Umbilical cord (tissue), 2 donors: Measurements from ENCODE around the gene KCNQ5. TPM values are rescaled to one million over a fixed set of nuclear protein-coding genes. Genes with fewer than 3 reads are reported as not detected.

Experiments
- DNase-seq: peaks from one replicate; pipeline ENCODE4 v3.0.0-alpha.2; 2015; ENCODE audit warnings: low spot score
- total RNA-seq: library from RNA; depleted of rRNA; stranded (reverse); fragments of >200 nt; gene quantifications from one replicate; pipeline ENCODE4 v1.2.3, GENCODE V29; 2014; ENCODE audit warnings: low replicate concordance; ENCODE audit not compliant: insufficient read depth

Gene KCNQ5
- total RNA-seq, 1 donor from 2014 or later: 28.2 TPM

DNA sequence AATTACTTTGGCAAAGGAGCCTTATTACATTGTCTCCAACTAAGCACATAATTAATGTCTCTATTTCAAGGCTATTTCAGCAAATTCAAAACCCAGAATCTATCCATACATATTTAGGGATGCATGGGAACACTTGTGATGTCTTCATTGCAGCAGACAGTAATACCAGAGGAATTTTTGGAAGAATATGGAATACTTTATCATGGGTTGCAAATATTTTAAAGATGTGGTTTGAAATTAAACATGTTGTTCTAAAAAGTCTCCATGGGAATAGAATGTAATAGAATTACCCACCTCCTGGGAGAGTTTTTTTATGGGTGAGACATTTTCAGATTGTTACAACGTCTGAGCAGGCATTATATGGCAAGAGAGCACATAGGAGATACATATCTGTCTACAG is 170.8 kb downstream of the KCNQ5 start:
- DNase-seq: no peak

DNA sequence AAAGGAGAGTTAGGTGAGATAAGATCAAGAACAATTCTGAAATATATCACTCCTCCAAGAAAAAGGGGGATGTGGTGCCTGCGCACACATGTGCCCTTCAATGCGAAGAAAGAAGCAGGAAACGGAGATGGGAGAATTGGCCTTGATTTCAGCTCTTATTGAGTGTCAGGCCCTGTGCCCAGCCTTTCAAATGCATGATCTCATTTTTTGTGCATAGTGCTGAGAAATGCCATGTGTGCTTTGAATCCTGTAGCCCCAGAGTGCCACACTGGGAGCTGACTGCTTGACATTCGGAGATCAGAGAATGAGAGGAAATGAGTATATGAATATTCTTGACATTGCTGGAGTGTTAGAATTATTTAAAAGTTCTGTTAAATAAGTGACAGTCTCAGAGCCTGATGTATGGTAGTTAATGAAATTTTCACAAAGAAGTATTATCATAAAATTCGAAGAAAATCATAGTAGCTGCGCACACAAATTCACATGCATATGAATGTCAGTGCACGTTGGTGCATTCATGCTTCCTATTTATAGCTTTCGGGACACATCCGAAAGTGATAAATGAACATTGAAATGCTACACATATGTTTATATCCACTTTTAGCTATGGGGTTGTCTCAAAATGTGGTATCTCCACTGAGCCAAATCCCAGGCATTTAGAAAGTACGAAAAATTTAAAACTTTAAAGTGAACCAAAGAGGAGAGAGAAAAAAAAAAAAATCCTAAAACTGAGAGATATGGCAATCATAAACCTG is 172.0 kb downstream of the KCNQ5 start:
- no peak for DNase-seq

GRCh38 chr6:72798196-72798595 is 176.3 kb downstream of the KCNQ5 start:
- peak; percentile 43 for DNase-seq

DNA sequence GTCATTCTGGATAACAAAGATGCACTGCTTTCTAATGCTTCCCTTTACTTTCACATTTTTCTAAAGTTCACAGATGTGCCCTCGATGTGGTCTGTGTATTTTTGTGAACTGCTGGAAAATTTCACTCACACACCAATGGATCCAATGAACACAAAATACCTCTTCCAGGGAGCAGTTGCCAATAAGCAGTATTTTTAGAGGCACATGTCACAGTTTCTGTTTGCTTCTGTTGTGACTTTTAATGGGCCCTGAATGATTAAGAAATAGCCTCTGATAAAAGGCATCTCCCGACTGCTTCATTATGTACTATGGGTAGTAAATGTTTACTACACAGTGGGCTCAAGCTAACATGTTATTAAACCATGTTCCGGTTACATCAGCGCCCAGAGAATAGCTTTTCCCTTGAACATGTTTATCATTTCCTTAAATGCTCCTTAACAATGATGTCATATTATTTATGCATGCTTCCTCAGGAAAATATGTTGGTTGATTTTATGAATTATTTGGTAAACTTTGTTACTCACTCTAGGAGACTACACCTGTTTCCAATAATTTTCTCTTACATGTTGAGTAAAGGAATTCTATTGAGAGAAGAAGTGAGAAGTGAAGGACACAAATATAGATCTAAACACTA is 188.0 kb downstream of the KCNQ5 start:
- no peak for DNase-seq

- no peak for DNase-seq
Measured at GRCh38 chr6:72810571-72811280, 188.9 kb downstream of the KCNQ5 start.

DNA sequence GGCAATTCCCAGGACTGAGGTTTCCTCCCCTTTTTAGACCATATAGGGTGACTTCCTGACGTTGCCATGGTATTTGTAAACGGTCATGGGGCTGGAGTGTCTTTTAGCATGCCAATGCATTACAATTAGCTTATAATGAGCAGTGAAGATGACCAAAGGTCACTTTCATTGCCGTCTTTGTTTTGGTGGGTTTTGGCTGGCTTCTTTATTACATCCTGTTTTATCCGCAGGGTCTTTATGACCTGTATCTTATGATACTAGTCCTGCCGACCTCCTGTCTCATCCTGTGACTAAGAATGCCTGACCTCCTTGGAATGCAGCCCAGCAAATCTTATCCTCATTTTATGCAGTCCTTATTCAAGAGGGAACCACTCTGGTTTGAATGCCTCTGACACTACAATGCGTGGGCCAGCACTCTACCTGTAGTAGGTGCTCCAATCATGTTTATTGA is 190.1 kb downstream of the KCNQ5 start:
- peak; percentile 47 for DNase-seq

GRCh38 chr6:72813807-72814596 is 192.1 kb downstream of the KCNQ5 start:
- no peak for DNase-seq

DNA sequence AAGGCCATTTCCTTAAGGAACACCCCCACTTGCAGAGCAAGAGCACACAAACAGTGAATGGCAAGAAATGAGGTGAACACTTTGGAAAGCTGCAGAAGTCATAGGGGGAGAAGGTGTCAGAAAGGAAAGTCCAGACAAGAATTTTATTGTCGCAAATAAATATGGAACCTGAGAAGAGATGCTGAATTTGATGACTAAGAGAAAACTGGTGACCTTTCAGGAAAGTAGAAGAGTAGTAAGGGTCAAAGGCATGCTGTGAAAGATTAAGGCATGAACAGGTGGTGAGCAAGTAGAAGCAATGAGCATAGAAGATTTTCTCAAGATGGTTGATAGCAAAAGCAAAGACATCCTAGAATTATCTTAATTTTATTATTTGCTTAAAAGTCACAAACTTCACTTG is 194.2 kb downstream of the KCNQ5 start:
- no peak for DNase-seq

DNA sequence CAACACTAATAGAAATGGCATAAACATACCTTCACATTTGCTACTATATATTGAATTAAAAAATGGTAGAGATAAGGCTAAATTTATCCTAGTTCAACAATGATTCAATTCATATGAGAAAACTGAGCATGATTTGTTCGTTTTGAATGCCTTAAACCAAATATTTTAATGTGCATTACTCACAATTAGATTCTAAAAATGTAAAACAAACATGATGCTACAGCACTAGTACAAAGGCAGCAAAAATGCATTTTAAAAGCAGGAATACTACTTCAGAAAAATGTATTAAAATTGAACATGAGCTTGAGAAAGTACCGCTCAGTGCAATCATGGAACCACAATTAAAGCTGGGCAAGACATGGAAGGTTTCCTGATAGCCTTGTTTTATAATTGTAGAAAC is 195.3 kb downstream of the KCNQ5 start:
- no peak for DNase-seq

- no peak for DNase-seq
Measured at GRCh38 chr6:72819609-72820008, 197.7 kb downstream of the KCNQ5 start.

DNA sequence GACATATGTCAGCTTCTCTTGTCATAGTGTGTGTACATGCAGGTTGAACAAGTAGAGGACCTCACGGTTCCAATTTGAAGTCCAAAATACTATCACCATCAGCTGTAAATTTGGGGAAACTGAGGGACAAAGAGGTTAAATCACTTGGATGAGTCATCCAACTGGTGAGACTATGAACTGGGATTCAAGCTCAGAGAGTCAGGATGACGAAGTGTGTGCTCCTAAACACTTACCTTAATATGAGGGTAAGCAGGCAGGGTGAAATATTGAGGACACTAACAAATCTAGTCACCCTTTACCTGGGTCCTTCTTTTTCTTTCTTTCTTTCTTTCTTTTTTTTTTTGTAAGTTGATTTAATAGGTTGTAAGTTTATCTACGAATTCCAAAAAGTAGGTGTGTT is 198.3 kb downstream of the KCNQ5 start:
- DNase-seq: no peak

GRCh38 chr6:72820906-72821305 is 199.0 kb downstream of the KCNQ5 start:
- DNase-seq: no peak

GRCh38 chr6:72822023-72822422 is 200.2 kb downstream of the KCNQ5 start:
- DNase-seq: peak; percentile 18

- no peak for DNase-seq
Measured at GRCh38 chr6:72822691-72823090, 200.8 kb downstream of the KCNQ5 start.

DNA sequence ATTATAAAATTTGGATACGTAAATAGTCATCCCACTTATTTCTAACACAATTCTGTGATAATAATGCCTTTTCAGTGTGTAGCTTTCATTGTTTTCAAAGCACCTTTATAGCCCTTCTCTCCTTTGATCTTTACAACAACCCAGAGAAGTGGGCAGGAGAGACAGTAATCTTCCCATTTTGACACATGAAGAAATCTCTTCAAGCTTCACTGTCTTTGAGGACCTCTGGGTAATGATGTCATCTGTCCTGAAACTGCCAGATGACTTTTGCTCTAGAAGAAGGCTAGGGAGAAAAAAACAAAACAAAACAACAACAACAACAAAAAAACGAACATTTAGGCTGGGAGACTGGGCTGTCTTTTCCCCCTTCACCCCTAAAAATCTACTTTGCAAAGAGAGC is 203.0 kb downstream of the KCNQ5 start:
- DNase-seq: no peak

DNA sequence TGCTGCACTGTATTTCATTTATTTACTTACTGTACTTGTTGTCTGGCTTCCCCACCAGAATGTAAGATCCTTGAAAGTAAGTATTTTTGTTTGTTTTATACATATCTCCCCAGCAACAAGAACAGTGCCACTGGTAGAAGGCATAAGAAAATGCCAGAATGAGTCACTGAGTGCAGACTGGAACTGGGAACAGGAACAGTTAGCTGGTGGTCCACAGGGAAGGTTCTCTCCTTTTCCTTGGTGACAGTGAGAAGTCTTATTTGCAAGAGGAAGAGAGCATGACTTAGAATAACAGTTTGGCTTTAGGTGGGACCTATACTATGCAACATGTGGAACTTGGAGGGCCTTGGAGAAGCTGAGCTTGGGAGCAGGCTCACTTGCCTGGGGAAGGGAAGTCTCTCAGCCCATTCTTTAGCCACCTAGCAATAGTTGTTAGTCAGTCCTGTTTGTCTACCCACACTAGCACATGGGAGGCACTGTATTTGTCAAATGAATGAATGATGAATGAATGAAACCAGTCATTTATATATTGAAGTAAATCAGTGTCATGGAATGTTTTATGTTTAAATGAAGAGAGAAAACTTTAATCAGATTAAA is 203.5 kb downstream of the KCNQ5 start:
- no peak for DNase-seq

- no peak for DNase-seq
Measured at GRCh38 chr6:72826037-72826436, 204.2 kb downstream of the KCNQ5 start.

- DNase-seq: no peak
Measured at GRCh38 chr6:72826744-72827438, 205.0 kb downstream of the KCNQ5 start.

DNA sequence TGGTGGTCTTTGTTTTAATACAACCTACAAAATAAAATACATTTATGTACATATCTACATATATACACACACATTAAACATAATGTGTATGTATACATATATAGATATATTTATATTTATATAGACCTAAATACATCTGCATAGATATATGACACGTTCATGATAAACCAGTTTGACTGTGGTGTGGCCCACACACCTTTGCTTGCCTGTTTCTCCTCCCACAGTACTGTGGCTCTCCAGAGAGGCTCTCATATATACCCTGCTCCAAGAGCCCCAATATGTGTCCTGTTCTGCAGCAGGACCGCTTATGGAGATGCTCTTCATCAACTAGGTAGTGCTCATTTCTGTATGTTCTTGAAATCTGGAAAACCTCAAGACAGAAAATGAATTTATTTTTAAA is 207.0 kb downstream of the KCNQ5 start:
- no peak for DNase-seq

DNA sequence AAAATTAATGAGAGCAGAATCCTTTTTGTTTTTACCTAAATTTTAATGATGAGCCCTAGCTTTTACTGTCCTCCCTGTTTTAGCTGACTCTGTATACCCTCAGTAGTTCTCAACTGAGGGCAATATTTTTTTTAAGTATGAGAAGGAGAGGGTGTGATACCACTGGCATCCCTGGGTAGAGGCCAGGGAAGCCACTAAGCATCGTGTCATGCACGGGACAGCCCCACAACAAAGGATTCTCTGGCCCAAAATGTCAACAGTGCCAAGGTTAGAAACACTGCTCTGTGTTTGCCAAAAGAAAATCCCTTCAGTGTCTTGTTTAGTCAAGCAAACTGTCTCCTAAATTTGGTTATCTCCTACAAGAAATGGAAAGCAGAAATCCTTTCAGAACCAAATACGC is 210.4 kb downstream of the KCNQ5 start:
- DNase-seq: no peak

GRCh38 chr6:72835749-72836148 is 213.9 kb downstream of the KCNQ5 start:
- no peak for DNase-seq
